NT2/D1 (cell line): ENCODE results near the gene HELZ2.

Experiments used
- SUZ12 ChIP-seq: IDR thresholded peaks from 2 replicates; pipeline ENCODE4 v1.6.1; 2011; ENCODE audit not compliant: insufficient read length, insufficient read depth; ENCODE audit errors: extremely low read depth
- YY1 ChIP-seq: IDR thresholded peaks from 2 replicates; pipeline ENCODE4 v1.6.1; 2011; ENCODE audit not compliant: insufficient read length, insufficient read depth
- ZNF274 ChIP-seq: IDR thresholded peaks from 2 replicates; pipeline ENCODE4 v1.6.1; 2011; ENCODE audit warnings: mild to moderate bottlenecking, low read depth, low read length

- TF ChIP-seq YY1 (no peak), SUZ12 (no peak), ZNF274 (no peak)
These were observed 37.6 kb downstream of the HELZ2 start for GRCh38 chr20:63536241-63536977.
